Prostate gland (tissue), 2 donors: Measurements from ENCODE around the gene NEMP2.

Experiments used
- CTCF ChIP-seq, 4 experiments: fragments of 200-600 bp in 2 of 4; fragments of 450-650 bp in 2 of 4; sonication (generic) in 2 of 4; IDR thresholded peaks; 1 replicate in 3 of 4; 2 replicates in 1 of 4; pipeline ENCODE4 v1.5.1; 2016 to 2019; ENCODE audit warnings: antibody characterized with exemption in 4 of 4, mild to moderate bottlenecking in 2 of 4, moderate library complexity in 2 of 4
- POLR2A ChIP-seq: fragments of 450-650 bp; IDR thresholded peaks from one replicate; pipeline ENCODE4 v1.6.1; 2016; ENCODE audit warnings: antibody characterized with exemption, mild to moderate bottlenecking

DNA sequence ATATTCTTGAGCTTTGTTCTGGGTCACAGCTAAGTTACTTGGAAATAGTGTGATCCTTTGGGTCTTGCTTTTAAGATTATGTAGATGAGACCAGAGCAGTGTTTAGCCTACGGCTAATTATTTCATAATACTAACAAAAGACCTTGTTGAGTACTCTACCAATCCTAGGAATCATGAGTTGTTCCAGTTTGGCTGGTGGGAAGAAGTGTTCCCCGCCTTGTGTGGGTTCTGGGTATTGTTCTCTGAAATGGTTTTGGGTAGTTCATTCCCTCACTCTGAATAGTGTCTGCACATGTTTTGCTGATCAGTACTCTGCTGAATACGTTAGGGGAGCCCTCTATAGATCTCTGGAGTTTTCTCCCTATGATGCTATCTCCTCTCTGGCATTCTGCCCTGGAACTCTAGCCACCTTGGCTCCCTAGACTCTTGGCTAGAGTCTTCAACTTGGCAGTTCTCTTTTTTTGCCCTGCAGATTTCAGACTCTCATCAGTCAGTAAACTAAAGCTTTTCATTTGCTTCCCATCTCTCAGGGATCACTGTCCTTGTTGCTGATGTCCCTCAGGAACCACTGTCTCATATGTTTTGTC, 48.4 kb downstream of the NEMP2 start:
- TF ChIP-seq POLR2A, result no peak
- no peak for TF ChIP-seq CTCF (IDR thresholded peaks at IDR 0.05)
